Activated T-cell treated with anti-CD3 and anti-CD28 coated beads, Interleukin-2, amount 50 U/mL, for 48 hours (primary cell): ENCODE results near the gene TELO2.

ENCODE experiments used
- DNase-seq, 2 experiments: peaks; one replicate each; pipeline ENCODE4 v3.0.0-alpha.2; 2020

TELO2 gene

DNA sequence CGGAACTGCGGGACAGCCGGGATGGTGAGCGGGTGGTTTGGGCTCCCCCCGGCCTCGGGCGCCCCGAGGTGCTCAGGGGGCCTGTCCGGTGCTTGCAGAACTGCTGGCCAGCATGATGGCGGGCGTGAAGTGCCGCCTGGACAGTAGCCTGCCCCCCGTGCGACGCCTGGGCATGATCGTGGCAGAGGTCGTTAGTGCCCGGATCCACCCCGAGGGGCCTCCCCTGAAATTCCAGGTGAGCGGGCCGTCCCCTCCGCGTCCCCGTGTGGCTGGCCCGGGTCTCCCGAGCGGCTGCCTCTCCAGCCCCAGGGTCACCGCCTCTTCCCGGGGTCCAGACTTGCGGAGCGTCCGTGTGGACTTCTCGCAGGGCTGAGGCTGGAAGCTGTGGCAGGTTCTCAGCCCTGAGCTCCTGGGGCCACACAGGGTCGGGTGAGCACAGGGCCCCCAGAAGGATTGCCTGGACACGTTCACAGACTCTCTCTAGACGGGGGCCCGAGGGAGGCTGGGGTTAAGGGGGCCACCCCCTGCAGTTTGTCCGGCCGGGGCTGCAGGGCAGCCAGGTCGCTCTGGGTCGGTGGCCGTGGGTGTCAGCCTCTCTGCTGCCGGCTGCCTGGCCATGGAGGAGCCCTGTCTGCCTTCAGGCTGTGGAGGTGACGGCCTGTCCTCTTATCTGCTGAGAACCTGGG is 7.4 kb downstream of the TELO2 start:
- no peak for DNase-seq

DNA sequence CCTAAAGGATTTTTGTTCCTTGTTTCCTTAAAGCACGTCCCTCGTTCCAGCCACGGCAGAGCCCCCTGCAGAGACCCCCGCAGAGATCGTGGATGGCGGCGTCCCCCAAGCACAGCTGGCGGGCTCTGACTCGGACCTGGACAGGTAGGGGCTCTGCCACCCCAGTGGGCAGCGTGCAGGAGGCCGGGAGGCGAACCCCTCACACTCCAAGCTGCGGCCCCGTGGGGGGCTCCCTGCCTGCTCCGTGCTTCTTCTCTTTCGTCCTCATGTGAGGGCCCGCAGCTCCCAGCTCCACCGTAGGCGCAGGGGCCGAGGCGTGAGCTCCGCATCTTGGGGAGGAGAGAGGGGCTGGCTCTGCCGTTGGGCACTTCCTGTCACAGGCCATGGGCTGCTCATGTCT is 8.5 kb downstream of the TELO2 start:
- no peak for DNase-seq

DNA sequence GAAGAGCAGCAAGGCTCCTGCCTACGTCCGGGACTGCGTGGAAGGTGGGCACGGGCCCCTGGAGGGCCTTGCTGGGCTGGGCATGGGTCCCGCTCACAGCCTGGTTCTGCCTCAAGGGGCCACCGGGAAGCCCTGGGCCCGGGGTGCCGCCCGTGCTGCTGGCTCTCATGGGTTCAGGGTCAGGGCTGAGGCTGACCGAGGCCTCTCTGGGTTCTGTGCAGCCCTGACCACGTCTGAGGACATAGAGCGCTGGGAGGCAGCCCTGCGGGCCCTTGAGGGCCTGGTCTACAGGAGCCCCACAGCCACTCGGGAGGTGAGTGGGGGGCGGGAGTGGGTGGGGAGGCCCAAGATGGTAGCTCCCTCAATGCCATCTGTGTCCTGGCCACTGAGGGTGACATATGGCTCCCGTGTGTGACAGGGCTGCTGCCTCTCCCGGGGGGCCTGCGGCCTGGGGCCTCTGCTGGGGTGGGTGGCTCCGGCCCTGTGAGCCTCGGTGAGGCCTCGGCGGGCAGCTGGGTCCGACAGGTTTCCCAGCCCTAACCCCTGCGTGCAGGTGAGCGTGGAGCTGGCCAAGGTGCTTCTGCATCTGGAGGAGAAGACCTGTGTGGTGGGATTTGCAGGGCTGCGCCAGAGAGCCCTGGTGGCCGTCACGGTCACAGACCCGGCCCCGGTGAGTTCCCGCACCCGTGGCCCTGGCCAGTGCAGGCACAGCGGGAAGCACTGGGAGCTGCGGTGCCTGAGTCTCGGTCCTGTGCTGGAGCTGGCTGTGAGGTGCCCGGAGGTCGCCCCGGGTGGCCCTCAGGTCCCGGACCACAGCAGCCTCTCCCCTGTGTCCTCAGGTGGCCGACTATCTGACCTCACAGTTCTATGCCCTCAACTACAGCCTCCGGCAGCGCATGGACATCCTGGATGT is 9.2 kb downstream of the TELO2 start:
- DNase-seq = no peak

DNA sequence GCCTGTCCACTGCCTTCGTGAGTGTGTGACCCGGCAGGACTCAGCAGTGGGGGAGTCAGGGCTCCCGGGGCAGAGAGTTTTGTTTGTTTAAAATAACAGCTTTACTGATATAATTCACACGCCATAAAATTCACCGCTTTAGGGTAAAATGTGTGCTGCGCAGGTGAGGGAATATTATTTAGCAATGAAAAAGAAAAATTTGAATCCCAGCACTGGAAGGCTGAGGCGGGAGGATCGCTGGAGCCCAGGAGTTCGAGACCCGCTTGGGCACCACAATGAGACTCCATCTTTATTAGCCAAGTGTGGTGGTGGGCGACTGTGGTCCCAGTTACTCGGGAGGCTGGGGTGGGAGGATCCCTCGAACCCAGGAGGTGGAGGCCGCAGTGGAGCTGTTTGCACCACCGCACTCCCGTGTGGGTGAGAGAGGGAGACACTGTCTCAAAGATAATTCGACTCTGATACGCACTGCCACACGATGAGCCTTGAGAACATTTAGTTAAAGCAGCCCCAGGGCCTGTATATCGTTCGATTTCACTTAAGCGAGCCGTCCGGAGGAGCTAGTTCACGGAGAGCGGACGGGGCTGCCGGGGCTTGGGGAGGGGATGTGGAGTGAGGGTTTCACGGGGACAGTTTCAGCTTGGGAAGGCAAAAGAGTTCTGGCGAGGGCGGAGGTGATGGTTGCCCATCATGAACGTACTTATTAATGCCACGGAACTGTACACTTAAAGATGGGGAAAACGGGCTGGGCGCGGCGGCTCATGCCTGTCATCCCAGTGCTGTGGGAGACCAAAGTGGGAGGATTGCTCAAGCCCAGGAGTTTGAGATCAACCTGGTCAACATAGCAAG is 10.2 kb downstream of the TELO2 start:
- DNase-seq = no peak

DNA sequence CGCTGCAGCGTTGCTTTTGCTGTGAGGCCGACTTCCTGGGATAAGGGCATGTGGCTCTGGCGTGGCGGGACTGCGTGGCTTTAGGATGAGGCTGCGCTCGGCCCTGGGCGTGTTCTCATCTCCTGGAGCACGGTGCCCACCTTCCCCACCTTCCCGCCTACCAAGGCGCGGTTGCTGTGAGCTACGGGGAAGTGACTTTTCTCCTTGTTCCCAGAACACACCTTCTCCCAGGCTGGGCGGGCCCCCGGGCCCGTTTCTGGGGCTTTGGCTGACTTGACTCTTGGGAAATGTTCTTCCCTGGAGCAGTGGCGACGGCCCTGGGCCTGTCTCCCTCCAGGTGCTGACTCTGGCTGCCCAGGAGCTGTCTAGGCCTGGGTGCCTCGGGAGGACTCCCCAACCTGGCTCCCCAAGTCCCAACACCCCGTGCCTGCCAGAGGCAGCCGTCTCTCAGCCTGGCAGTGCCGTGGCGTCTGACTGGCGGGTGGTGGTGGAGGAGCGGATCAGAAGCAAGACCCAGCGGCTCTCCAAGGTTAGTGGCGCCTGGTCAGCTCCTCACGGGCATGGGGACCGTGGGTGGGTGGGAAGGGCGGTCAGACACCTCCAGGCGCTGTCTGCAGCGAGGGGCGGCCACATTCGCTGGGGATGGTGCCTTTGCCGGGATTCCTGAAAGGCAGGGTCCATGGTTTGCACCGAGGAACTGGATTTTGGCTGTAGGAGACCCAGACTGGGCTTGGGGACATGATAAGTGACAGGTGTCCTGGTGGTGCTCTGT is 12.1 kb downstream of the TELO2 start:
- no peak for DNase-seq

DNA sequence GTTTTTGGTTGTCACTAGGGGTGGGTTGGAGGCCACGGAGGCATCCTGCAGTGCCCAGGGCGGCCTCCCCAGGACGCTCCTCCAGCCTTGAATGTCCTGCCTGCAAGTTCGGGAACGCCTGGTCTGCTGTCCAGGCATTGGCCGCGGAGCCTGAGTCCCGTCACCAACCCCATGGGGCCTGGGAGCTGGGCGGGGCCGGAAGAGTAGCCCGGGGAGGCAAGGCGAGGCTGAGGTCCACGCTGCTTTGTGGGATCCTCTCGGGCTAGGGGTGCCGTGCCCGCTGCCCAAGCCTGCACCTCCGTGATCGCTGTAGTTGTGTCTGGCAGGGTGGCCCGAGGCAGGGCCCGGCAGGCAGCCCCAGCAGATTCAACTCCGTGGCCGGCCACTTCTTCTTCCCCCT is 12.8 kb downstream of the TELO2 start:
- no peak for DNase-seq

DNA sequence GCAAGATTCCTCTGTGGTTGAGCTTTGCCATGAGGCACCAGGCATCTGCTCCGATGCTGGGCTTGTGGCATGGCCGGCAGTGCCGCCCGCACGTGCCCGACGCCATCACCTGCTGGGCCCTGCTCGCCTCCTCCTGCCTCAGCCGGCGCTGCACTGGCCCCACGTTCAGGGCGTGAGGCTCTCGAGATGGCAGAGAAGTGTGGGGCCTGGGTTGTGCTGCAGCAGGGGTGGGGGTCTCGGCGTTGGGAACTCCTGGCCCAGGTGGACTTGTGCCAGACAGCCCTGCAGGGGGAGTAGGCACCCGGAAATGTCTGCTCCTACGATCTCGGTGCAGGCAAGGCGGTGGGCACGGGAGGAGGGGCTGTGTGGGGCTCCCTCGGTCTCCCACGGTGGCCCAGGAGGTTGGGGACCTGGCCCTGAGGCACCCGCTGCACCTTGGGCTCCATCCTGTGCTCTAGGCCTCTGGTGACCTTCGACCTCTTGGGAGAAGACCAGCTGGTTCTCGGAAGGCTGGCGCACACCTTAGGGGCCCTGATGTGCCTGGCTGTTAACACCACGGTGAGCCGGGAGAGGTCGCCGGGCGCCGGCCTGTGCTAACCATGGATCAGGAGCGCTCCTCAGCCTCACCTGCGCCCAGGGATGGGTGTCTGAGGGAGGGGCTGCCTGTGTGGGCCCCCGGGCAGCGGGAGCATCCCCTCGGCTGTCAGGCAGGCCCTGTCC is 13.5 kb downstream of the TELO2 start:
- no peak for DNase-seq

DNA sequence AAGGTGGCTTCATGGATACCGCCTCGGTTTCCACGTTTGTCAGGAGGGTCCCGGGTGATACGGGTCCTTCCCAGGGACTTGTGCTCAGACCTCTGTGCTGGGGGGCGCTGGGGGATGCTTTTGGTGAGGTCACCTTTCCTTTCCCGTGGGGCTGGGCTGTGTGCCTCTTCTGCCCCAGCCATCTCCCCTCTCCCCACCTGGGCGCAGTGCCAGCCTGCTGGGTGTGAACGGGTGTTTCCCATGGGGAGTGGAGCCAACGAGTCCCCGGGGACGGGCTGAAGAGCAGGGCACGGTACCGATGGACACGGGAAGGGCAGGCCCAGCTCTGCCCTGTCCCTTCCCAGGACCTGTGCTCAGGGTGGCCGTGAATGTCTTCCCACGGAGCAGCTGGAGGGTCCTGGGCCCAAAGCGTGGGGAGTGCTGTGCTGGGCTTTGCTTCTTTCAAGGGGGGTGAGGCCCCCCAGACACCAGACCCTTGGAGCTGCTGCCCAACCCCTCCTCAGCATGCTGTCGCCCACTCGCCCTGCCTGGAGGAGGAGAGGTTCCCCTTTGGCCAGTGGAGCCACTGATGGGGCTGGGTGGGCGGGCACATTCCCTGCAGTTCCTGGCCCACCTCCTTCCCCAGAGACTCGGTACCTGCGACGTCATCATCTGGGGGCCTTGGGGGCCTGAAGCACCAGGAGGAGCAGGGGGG is 15.5 kb downstream of the TELO2 start:
- no peak for DNase-seq

DNA sequence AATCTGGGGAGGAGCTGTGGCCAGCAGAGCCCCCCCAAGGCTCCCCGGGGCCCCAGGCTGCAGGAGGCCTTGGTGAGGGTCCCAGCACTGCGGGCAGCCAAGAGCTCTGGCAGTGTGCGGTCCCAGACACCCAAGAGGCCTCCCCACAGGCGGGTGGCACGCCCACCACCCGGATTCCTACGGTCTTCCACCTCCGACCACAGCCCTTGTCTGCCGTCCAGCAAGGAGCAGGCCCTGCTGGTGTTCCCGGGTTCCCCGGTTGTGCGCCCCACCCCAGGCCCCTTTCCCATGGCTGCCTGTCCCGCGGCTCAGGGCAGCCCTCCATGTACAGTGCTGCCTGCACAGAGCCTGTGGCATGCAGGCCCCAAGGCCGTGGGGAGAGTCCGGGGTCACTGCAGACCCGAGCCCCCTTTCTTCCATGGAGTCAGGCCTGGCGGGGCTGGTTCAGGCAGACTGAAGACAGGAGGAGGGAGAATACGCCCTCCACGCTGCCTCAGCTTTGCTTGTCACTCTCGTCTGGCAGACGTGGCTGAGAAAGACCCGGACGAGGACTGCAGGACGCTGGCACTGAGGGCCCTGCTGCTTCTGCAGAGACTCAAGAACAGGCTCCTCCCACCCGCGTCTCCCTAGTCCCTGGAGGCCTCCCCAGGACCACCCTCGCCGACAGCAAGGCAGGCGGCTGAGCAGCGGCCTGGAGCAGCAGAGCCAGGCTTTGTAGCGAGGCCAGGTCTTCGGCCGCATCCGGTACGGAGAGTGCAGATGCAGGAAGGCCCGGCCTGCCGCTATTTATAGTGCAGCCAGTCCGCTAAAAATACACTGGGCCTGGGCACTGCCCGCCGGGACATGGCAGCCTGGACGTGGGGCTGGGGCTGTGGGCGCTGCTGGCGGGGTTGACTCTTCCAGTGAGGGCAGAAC is 16.4 kb downstream of the TELO2 start:
- no peak for DNase-seq

DNA sequence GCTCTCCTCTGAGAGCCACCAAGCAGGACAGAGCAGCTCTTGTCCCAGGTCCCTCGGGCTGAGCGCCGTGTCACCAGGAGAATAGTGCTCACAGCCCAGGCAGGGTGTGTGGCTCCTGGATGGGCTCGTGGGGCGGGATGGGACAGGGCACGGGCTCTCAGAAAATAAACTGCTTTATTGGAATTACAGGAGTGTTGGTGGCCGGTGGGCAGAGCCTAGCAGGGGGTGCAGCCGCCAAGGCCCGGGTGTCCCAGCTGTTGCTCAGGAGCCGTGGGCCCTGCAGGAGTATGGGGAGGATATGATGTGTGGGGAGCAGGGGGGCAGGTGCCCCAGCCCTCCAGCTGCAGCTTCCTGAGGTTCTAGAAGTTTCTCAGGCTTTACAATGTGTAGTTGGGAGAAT is 17.1 kb downstream of the TELO2 start:
- DNase-seq = no peak

DNA sequence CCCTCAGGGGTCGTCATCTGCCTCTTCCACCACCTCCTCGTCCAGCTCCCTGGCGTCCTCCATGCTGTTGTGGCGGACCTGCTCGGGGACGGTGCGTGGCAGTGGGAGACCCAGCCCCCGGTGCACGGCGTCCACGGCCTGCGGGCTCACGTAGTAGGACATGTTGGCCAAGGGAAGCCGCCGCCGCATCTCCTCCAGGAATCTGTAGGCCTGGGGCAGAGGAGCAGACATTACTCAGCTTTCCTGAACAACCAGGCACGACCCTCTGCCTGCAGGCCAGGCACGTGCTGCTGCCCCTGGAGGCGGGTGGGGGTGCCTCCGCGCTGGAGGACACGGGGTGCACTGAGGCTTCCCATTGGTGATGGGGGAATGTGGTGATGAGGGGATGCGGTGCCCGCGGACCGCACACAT is 17.8 kb downstream of the TELO2 start:
- no peak for DNase-seq

DNA sequence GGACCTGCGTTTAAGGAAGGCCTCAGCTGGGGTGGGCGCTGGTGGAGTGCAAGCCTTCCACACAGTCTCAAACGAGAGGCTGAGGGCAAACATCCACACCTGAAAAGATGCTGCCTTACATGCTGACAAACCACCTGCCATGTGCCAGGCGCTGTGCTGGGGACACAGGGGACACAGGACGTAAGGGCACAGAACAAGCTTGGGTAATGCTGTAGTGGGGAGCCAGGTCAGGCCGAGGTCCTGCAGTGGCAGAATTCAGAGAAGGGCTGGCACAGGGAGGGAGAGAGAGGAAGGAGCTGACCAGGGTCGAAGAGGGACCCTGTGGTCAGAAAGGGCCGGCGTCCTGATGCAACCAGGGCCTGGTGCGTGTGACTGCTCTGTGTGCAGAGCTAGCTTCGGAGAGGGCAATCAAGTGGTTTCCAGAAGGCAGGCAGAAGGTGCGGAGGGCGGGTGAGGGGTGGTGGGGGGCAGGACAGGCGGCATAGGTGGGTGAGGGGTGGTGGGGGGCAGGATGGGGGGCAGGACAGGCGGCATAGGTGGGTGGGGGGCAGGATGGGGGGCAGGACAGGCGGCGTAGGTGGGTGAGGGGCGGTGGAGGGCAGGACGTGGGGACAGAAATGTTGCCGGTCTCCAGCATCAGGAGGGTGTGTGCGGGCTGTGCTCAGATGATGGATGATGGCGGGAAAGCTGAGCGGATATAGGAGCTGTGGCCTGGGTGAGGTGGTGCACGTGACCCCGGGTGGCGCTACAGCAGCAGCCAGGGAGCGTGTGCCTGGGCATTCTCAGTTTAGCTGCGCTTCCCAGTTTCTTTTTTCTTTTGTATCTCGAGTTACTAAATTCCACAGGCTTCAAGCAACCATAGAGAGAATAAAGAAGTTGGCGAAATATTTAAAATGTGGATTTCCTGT is 18.8 kb downstream of the TELO2 start:
- no peak for DNase-seq

DNA sequence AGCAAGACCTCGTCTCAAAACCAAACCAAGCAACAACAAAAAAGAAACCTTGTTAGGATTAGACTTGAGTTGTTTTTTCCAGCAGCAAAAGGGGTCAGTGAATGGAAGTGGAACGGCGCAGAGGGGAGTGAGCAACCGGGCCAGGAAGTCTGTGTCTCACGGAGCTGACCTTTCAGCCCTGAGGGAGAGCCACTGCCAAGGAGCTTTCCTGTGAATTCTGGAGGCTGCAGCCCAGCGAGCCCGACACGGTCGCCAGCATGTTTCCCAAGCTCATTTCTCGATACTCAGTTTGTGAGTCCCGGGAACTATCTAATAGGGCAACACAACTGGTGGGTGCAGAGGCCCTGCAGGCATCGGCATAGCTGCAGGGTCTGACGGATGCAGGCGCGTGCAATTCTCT is 19.6 kb downstream of the TELO2 start:
- DNase-seq = no peak

DNA sequence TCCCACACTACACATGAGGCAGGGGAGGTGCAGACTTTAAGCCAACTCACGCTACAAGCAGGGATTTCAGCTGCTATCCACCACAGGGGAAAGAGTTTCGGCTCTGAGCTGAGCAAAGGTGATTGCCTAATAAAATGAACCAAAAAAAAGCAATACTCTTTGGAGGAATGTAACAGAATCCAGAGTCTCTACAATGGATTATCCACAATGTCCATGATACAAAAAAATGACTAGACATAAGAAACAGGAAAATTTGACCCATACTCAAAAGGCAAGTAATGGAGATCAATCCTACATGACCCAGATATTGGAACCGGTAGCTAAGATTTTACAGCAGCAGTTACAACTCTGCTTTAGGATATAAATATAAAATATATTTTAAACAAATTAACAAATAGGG is 21.3 kb downstream of the TELO2 start:
- no peak for DNase-seq

DNA sequence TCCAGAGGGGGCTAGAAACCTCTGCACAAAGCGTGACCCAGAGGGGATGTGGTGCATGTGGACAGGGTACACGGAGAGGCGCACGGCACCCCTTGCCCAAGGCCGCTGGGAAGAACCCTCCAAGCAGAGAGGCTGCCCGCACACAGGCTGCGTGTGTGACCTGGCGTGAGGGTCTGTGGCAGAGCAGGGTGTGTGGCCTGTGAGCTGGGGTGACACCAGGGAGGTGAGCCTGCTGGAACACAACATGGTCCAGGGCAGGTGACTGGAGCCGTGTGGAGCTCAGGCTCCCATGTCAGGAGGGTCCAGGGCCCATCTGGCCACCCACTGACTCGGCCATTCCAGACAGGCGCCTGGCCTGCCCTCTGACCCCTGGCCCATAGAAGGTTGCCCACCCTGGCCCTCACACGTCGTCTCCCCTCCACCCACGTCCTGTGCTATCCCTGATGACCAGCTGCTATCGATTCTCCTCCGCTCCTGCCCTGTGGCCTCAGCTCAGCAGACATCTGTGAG is 25.5 kb downstream of the TELO2 start:
- no peak for DNase-seq

DNA sequence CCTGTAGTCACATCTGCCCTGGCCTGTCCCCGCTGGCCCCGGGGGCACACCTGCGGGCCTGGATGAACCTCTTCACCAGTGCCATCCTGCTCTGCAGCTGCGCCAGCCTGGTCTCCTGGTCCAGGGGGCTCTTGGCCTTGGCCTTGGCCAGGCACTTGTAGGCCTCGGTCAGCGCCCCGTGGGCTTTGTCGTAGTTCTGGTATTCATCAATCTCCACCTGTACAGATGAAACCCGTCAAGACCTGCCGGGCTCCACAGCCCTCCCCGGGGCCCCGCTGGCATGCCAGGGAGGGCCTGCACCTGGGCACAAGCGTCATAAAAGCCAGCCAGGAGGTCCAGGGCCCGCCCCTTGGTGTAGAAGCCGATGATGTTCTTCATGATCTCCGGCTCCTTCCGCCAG is 26.7 kb downstream of the TELO2 start:
- no peak for DNase-seq

DNA sequence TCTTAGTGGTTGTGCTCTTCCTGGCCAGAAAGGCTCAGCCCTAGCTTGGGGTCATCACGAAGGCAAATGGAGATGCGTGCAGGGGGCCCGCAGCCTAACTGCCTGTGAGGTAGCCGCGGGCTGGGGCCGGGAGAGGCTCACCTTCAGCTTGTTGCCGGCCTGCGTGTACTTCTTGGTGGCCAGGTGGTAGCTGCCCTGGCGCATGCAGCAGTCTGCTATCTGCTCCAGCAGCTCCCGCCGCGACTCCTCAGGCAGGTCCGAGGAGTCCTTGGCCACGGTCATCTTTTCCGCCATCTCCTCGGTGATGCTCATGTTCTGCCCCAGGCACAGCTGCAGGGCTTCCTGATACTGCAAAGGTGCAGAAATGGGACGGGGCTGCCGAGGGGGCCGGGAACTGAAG is 27.3 kb downstream of the TELO2 start:
- DNase-seq = no peak

DNA sequence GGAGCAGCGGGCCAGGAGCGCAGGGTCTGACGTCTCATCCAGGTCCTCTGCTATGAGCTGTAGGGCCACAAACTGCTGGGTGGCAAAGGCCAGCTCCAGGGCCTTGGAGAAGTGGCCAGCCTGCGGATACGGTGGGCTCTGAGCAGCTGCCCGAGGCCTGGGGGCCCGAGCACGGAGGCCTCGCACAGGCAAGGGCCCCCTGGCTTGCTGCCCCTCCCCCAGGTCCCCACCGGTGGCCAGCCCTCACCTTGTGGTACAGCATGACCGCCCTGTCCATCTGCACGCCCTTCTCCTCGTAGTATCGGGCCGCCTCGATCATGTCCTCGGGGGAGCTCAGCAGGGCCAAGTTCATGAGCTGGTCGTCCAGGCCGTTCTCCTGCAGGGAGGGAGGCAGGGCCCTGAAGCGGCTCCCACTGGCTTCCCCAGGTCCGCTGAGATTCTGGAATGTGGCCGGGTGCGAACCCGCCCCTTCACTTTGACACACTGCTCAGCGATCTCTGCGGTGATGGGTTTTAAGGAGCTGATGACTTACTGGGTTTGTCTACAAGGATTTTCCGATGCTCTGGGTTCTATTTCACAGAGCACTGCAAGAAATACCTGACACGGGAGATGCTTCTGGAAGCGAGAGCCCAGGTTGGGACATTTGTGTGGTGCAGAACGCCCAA is 30.6 kb downstream of the TELO2 start:
- no peak for DNase-seq
